Measurements from ENCODE around the gene TUBG1. TPM values are rescaled to one million over a fixed set of nuclear protein-coding genes. Genes with fewer than 3 reads are reported as not detected.

The TUBG1 gene
- total and polyA plus RNA-seq, 2 of the 4 experiments (the other 2 are of a cell fraction) = 38.9 to 94.5 TPM

DNA sequence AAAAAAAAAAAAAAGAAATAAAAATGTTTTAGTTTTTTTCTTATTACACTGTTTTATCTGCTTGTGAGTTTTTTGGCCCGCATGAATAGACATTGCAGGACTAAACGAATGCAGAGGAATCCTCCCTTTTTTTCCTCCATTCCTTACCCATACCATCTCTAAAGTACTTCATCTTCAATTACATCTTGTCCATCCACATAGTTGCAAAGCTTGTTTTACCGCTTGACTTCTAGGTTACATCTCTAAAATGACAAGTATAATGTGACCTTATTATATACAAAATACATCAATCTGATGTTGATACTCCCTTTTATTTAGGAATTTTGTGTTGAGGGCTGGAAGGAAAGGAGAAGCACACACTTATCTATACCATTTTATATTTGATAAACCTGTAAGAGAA, 13.1 kb upstream of the TUBG1 start:
- no peak overlapping the region for H2AK9ac ChIP-seq (replicated peaks; ENCODE audit: low read depth, low read length, poor library complexity)

More for the DNA sequence above, 13.1 kb upstream of the TUBG1 start:
- no peak overlapping the region for H2AK5ac ChIP-seq (ENCODE audit: low read depth, low read length)
- dilution Hi-C loops (cut with HindIII; ENCODE audit: low sequenced_read_pairs, unreplicated experiment) = no loop called here
- H3K36me3 ChIP-seq (ENCODE audit: control insufficient read depth, insufficient read depth, low read length) = peaks cover 7% of the 10 kb centered on the region; the same call in 1 of the 2 replicates
- ChIA-PET CTCF (no interaction called here), POLR2A (ENCODE audit: unreplicated experiment) (no interaction called here)
- no peak overlapping the region for H2BK15ac ChIP-seq (ENCODE audit: low read depth, low read length)
- no peak overlapping the region for H3K56ac ChIP-seq (ENCODE audit: extremely low read depth, insufficient read depth, low read length)
- H3K9ac ChIP-seq (ENCODE audit: low read depth, low read length) = no peak overlapping the region
- WGBS, 2 experiments (ENCODE audit: extremely low coverage in 2 of 2, insufficient read length in 1 of 2) = no CpG with 5 or more reads among the region's 3 CpGs
- peaks cover 20% of the 10 kb centered on the region for H4K20me1 ChIP-seq (ENCODE audit: insufficient read depth, low read length)
- no peak overlapping the region for H3K23ac ChIP-seq (ENCODE audit: low read depth, low read length)
- DNase-seq (no peak), ATAC-seq (ENCODE audit: low read depth) (no peak)
- no peaks in the 10 kb centered on the region for H3K4me1 ChIP-seq (ENCODE audit: control insufficient read depth, insufficient read depth, low read length)
- no peak overlapping the region for H2BK20ac ChIP-seq (ENCODE audit: low read depth, low read length)
- H2AFZ ChIP-seq (replicated peaks; ENCODE audit: low read length, poor library complexity) = no peak overlapping the region
- no peak overlapping the region for H4K8ac ChIP-seq (ENCODE audit: low read depth in 2 of 2, low read length in 2 of 2)
- H3K9me3 ChIP-seq (ENCODE audit: control insufficient read depth, insufficient read depth, low read length) = no peaks in the 10 kb centered on the region
- in situ Hi-C loops (cut with MboI; ENCODE audit: low sequenced_read_pairs) = no loop called here
- no peak overlapping the region for H2BK120ac ChIP-seq (ENCODE audit: low read depth, low read length)
- no peak overlapping the region for H4K91ac ChIP-seq (ENCODE audit: insufficient read depth, low read depth, low read length)
- no peaks in the 10 kb centered on the region for H3K27me3 ChIP-seq (ENCODE audit: control insufficient read depth, insufficient read depth, low read length)
- no TSS peak for BruUV-seq (replicated peaks)
- peaks cover 10 to 61% of the 10 kb centered on the region in 2 experiments for H3K79me1 ChIP-seq (ENCODE audit: low read depth in 1 of 2, low read length in 2 of 2)
- no peak overlapping the region for H3K4ac ChIP-seq (ENCODE audit: low read depth, low read length)
- H3K4me3 ChIP-seq (ENCODE audit: insufficient read depth, low read depth, low read length) = no peak overlapping the region
- no peak for TF ChIP-seq RAD21 (IDR thresholded peaks at IDR 0.05; ENCODE audit: low read length)
- TF ChIP-seq, protein P1, sequence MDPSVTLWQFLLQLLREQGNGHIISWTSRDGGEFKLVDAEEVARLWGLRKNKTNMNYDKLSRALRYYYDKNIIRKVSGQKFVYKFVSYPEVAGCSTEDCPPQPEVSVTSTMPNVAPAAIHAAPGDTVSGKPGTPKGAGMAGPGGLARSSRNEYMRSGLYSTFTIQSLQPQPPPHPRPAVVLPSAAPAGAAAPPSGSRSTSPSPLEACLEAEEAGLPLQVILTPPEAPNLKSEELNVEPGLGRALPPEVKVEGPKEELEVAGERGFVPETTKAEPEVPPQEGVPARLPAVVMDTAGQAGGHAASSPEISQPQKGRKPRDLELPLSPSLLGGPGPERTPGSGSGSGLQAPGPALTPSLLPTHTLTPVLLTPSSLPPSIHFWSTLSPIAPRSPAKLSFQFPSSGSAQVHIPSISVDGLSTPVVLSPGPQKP (IDR thresholded peaks at IDR 0.05; ENCODE audit: borderline replicate concordance, low read depth, low read length) = no peak
- TF ChIP-seq RCOR1 (IDR thresholded peaks at IDR 0.05; ENCODE audit: insufficient replicate concordance, low read length) = no peak
- TF ChIP-seq CEBPB (IDR thresholded peaks at IDR 0.05; ENCODE audit: low read depth, low read length) = no peak
- TF ChIP-seq RFX5 (IDR thresholded peaks at IDR 0.05; ENCODE audit: low read depth, low read length) = no peak
- TF ChIP-seq, protein P2, sequence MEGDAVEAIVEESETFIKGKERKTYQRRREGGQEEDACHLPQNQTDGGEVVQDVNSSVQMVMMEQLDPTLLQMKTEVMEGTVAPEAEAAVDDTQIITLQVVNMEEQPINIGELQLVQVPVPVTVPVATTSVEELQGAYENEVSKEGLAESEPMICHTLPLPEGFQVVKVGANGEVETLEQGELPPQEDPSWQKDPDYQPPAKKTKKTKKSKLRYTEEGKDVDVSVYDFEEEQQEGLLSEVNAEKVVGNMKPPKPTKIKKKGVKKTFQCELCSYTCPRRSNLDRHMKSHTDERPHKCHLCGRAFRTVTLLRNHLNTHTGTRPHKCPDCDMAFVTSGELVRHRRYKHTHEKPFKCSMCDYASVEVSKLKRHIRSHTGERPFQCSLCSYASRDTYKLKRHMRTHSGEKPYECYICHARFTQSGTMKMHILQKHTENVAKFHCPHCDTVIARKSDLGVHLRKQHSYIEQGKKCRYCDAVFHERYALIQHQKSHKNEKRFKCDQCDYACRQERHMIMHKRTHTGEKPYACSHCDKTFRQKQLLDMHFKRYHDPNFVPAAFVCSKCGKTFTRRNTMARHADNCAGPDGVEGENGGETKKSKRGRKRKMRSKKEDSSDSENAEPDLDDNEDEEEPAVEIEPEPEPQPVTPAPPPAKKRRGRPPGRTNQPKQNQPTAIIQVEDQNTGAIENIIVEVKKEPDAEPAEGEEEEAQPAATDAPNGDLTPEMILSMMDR (conservative IDR thresholded peaks at IDR 0.05; ENCODE audit: low read depth, low read length) = no peak
- TF ChIP-seq MAFK (IDR thresholded peaks at IDR 0.05; ENCODE audit: low read depth, low read length) = no peak
- no peak for TF ChIP-seq MAZ (IDR thresholded peaks at IDR 0.05; ENCODE audit: borderline replicate concordance, low read depth, low read length)
- TF ChIP-seq MXI1 (IDR thresholded peaks at IDR 0.05; ENCODE audit: borderline replicate concordance, low read depth, low read length) = no peak
- no peak for TF ChIP-seq POLR2A (IDR thresholded peaks at IDR 0.05; ENCODE audit: low read depth, low read length)
- TF ChIP-seq SMC3 (IDR thresholded peaks at IDR 0.05; ENCODE audit: low read depth, low read length) = no peak
- TF ChIP-seq, protein P3, sequence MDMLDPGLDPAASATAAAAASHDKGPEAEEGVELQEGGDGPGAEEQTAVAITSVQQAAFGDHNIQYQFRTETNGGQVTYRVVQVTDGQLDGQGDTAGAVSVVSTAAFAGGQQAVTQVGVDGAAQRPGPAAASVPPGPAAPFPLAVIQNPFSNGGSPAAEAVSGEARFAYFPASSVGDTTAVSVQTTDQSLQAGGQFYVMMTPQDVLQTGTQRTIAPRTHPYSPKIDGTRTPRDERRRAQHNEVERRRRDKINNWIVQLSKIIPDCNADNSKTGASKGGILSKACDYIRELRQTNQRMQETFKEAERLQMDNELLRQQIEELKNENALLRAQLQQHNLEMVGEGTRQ (IDR thresholded peaks at IDR 0.05; ENCODE audit: low read depth, low read length) = no peak
- no peak for TF ChIP-seq BHLHE40 (IDR thresholded peaks at IDR 0.05; ENCODE audit: low read depth, low read length)
- TF ChIP-seq FOS (IDR thresholded peaks at IDR 0.05; ENCODE audit: low read depth, low read length) = no peak
- TF ChIP-seq CHD1 (IDR thresholded peaks at IDR 0.05; ENCODE audit: low read depth, low read length) = no peak
- TF ChIP-seq NFE2L2 (IDR thresholded peaks at IDR 0.05; ENCODE audit: low read depth, low read length) = no peak
- no peaks in the 10 kb centered on the region for H3K9me1 ChIP-seq (ENCODE audit: insufficient read depth, low read length)
- no peak overlapping the region for H3K18ac ChIP-seq (ENCODE audit: low read depth, low read length)
- H3K4me2 ChIP-seq (ENCODE audit: low read depth, low read length) = no peak overlapping the region
- no peak overlapping the region for H2BK5ac ChIP-seq (ENCODE audit: low read depth, low read length, poor library complexity, severe bottlenecking)
- intact Hi-C loops (cut with micrococcal nuclease) = no loop called here
- H3K27ac ChIP-seq (ENCODE audit: insufficient read depth, low read length) = no peak overlapping the region
- H3K14ac ChIP-seq (replicated peaks; ENCODE audit: low read depth, low read length) = no peak overlapping the region
- no peak overlapping the region for H4K5ac ChIP-seq (ENCODE audit: low read depth, low read length)
